ENCODE data around the gene FRK. TPM values are rescaled to one million over a fixed set of nuclear protein-coding genes. Genes with fewer than 3 reads are reported as not detected.
A peak's percentile ranks its signal among the peaks of the same experiment; 100 is the strongest.

FRK gene
- total RNA-seq, 1 donor from 2014 or later: 0.77 TPM

DNA sequence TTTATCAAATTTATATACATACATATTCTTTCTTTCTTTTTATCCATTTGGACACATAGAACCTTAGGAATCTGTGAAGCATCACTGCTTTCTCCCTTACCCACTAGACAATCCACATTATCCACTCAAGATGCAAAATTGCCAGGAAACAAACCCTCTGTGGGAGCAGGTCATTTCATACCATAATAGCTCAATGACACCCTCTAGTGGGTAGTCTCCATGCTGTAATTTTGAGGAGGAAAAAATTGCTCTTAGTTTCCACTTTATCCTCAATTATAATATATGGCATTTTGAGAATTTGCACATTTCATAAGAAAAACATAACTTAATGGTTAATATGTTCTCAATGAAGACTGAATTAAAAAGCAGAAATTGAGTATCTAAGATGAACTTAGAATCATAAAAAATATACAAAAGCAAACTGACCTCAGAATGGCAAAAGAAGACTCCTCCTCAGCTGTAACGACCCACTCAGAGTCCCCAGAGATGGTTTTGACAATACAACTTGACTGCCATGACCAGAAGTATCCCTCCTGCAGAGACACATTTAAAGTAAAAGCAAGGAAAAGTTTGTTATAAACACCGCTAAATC, 164.1 kb downstream of the FRK start:
- no peak overlapping the region for H3K4me3 ChIP-seq (ENCODE audit: insufficient read depth, low read depth, low read length)
- peaks cover 10% of the 10 kb centered on the region for H3K4me1 ChIP-seq (ENCODE audit: insufficient read depth, low read length)
- no peaks in the 10 kb centered on the region for H3K79me2 ChIP-seq (ENCODE audit: insufficient read depth, low read length)
- Mint-ChIP-seq H3K9me3 (ENCODE audit: unreplicated experiment) (no peaks in the 10 kb centered on the region), H3K36me3 (ENCODE audit: low read depth, unreplicated experiment) (no peaks in the 10 kb centered on the region), H3K27ac (ENCODE audit: unreplicated experiment) (peak overlapping the region; percentile 96), H3K4me3 (ENCODE audit: unreplicated experiment) (no peak overlapping the region), H3K27me3 (ENCODE audit: low read depth, unreplicated experiment) (no peaks in the 10 kb centered on the region), H3K4me1 (ENCODE audit: low read depth, unreplicated experiment) (peaks cover 54% of the 10 kb centered on the region)
- no peak overlapping the region for H3K9ac ChIP-seq (ENCODE audit: low read length)
- H3K27me3 ChIP-seq (ENCODE audit: insufficient read depth, low read length): no peaks in the 10 kb centered on the region
- FAIRE-seq: no peak
- H4K20me1 ChIP-seq (ENCODE audit: insufficient read depth, low read length): no peaks in the 10 kb centered on the region
- no peak overlapping the region for H2AFZ ChIP-seq (ENCODE audit: low read depth, low read length)
- no peaks in the 10 kb centered on the region for H3K36me3 ChIP-seq (ENCODE audit: insufficient read depth, low read length)
- no peak overlapping the region for H3K27ac ChIP-seq (ENCODE audit: low read depth, low read length)
- TF ChIP-seq, protein P1, sequence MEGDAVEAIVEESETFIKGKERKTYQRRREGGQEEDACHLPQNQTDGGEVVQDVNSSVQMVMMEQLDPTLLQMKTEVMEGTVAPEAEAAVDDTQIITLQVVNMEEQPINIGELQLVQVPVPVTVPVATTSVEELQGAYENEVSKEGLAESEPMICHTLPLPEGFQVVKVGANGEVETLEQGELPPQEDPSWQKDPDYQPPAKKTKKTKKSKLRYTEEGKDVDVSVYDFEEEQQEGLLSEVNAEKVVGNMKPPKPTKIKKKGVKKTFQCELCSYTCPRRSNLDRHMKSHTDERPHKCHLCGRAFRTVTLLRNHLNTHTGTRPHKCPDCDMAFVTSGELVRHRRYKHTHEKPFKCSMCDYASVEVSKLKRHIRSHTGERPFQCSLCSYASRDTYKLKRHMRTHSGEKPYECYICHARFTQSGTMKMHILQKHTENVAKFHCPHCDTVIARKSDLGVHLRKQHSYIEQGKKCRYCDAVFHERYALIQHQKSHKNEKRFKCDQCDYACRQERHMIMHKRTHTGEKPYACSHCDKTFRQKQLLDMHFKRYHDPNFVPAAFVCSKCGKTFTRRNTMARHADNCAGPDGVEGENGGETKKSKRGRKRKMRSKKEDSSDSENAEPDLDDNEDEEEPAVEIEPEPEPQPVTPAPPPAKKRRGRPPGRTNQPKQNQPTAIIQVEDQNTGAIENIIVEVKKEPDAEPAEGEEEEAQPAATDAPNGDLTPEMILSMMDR (IDR thresholded peaks at IDR 0.05; ENCODE audit: insufficient read depth, low read depth, low read length): peak; percentile 89
- TF ChIP-seq EZH2 (IDR thresholded peaks at IDR 0.05; ENCODE audit: insufficient read depth, low read length): no peak
- no peak overlapping the region for H3K4me2 ChIP-seq (ENCODE audit: low read length)
- H3K9me3 ChIP-seq (ENCODE audit: insufficient read depth, low read depth, low read length): no peaks in the 10 kb centered on the region
- DNase-seq (ENCODE audit: low read depth): peak; percentile 19

DNA sequence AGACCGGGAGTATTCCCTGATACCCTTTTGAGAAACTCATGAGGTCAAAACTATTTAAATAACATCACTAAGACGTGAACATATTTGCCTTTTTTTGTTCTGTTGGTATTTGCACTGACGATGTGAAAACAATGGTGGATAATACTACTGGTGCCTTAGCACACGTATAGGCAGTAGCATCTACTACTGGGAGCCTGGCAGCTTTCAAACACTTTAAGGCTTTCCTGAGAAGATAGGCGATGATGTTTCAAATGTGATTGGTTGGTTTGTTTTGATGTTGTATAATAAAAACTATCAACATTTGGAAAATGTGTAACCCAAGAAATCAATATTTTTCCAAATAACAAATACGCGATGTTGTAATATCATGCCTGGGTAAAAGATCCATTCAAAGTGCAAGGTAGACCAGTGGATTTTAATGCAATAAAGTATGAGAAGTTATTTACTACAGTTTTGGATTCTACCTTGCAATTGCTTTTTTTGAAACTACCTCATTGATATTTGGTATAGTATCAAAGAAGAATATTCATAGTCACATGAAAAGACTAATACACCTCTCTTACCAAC, 166.2 kb downstream of the FRK start:
- Histone ChIP-seq H3K9me3 (ENCODE audit: insufficient read depth, low read depth, low read length) (no peaks in the 10 kb centered on the region), H4K20me1 (ENCODE audit: insufficient read depth, low read length) (no peaks in the 10 kb centered on the region), H3K4me1 (ENCODE audit: insufficient read depth, low read length) (peaks cover 11% of the 10 kb centered on the region), H3K36me3 (ENCODE audit: insufficient read depth, low read length) (no peaks in the 10 kb centered on the region), H3K4me2 (ENCODE audit: low read length) (no peak overlapping the region), H3K79me2 (ENCODE audit: insufficient read depth, low read length) (no peaks in the 10 kb centered on the region), H3K4me3 (ENCODE audit: insufficient read depth, low read depth, low read length) (no peak overlapping the region), H3K9ac (ENCODE audit: low read length) (no peak overlapping the region), H3K27ac (ENCODE audit: low read depth, low read length) (no peak overlapping the region), H3K27me3 (ENCODE audit: insufficient read depth, low read length) (no peaks in the 10 kb centered on the region), H2AFZ (ENCODE audit: low read depth, low read length) (no peak overlapping the region)
- no peaks in the 10 kb centered on the region for H3K36me3 Mint-ChIP-seq (ENCODE audit: low read depth, unreplicated experiment)
- H3K27ac Mint-ChIP-seq (ENCODE audit: unreplicated experiment): no peak overlapping the region
- no peaks in the 10 kb centered on the region for H3K27me3 Mint-ChIP-seq (ENCODE audit: low read depth, unreplicated experiment)
- peaks cover 56% of the 10 kb centered on the region for H3K4me1 Mint-ChIP-seq (ENCODE audit: low read depth, unreplicated experiment)
- no peak for DNase-seq (ENCODE audit: low read depth)
- FAIRE-seq: no peak
- no peaks in the 10 kb centered on the region for H3K9me3 Mint-ChIP-seq (ENCODE audit: unreplicated experiment)
- TF ChIP-seq, protein P1 (IDR thresholded peaks at IDR 0.05; ENCODE audit: insufficient read depth, low read depth, low read length): no peak
- TF ChIP-seq EZH2 (IDR thresholded peaks at IDR 0.05; ENCODE audit: insufficient read depth, low read length): no peak
- no peak overlapping the region for H3K4me3 Mint-ChIP-seq (ENCODE audit: unreplicated experiment)

DNA sequence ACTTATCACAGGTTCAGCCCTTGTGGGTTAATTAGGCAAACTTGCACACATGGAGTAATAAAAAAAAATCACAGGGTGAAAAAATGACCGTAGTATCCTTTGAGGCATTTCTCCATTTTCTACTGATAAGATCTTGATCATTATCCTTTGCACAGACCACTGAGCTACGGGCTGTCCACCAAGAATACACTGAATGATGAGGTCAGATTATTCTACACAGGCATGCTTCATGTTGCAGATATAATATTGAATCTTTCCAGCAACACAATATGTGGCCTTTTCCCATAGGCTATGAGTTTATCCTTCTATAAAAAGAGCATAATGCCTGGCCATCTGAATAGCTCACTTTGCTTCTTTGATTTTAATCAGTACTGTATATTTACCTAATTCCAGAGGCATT, 168.9 kb downstream of the FRK start:
- Histone ChIP-seq H3K4me3 (ENCODE audit: insufficient read depth, low read depth, low read length) (no peak overlapping the region), H3K4me1 (ENCODE audit: insufficient read depth, low read length) (peaks cover 6% of the 10 kb centered on the region), H3K27me3 (ENCODE audit: insufficient read depth, low read length) (no peaks in the 10 kb centered on the region), H3K9ac (ENCODE audit: low read length) (no peak overlapping the region), H2AFZ (ENCODE audit: low read depth, low read length) (no peak overlapping the region), H3K4me2 (ENCODE audit: low read length) (no peak overlapping the region), H4K20me1 (ENCODE audit: insufficient read depth, low read length) (no peaks in the 10 kb centered on the region), H3K9me3 (ENCODE audit: insufficient read depth, low read depth, low read length) (no peaks in the 10 kb centered on the region), H3K27ac (ENCODE audit: low read depth, low read length) (peak overlapping the region; percentile 17), H3K36me3 (ENCODE audit: insufficient read depth, low read length) (no peaks in the 10 kb centered on the region), H3K79me2 (ENCODE audit: insufficient read depth, low read length) (no peaks in the 10 kb centered on the region)
- no peaks in the 10 kb centered on the region for H3K36me3 Mint-ChIP-seq (ENCODE audit: low read depth, unreplicated experiment)
- no peak overlapping the region for H3K4me3 Mint-ChIP-seq (ENCODE audit: unreplicated experiment)
- DNase-seq (ENCODE audit: low read depth) (no peak), FAIRE-seq (no peak)
- no peaks in the 10 kb centered on the region for H3K9me3 Mint-ChIP-seq (ENCODE audit: unreplicated experiment)
- TF ChIP-seq, protein P1 (IDR thresholded peaks at IDR 0.05; ENCODE audit: insufficient read depth, low read depth, low read length): no peak
- H3K27me3 Mint-ChIP-seq (ENCODE audit: low read depth, unreplicated experiment): no peaks in the 10 kb centered on the region
- peak overlapping the region; percentile 42 for H3K27ac Mint-ChIP-seq (ENCODE audit: unreplicated experiment)
- peaks cover 35% of the 10 kb centered on the region for H3K4me1 Mint-ChIP-seq (ENCODE audit: low read depth, unreplicated experiment)
